NOMO-1 (cell line): ENCODE data around the gene PPARD.

Source experiments
- DNase-seq, 2 experiments: peaks; one replicate each; lab custom pipeline; 2025; ENCODE audit not compliant: unreplicated experiment in 2 of 2; lab: John Stamatoyannopoulos, UW

PPARD gene

DNA sequence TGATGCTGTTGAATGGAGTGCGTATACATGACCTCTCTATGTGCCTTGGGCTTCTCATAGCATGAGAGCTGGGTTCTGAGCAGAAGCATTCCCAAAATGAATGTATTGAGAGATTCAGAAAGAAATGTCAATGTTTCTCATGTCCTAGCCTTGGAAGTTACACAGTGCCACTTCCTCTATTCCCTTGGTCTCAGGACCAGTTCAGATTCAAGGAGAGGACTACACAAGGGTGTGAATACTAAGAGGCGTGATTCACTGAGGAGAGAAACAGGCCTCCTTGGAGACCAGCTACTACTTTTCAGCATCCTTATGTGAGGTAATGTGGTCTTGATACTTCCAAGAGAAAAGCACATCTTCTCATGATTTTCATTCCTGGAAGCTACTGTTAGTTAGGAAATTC, 10.4 kb downstream of the PPARD start:
- no peak for DNase-seq

DNA sequence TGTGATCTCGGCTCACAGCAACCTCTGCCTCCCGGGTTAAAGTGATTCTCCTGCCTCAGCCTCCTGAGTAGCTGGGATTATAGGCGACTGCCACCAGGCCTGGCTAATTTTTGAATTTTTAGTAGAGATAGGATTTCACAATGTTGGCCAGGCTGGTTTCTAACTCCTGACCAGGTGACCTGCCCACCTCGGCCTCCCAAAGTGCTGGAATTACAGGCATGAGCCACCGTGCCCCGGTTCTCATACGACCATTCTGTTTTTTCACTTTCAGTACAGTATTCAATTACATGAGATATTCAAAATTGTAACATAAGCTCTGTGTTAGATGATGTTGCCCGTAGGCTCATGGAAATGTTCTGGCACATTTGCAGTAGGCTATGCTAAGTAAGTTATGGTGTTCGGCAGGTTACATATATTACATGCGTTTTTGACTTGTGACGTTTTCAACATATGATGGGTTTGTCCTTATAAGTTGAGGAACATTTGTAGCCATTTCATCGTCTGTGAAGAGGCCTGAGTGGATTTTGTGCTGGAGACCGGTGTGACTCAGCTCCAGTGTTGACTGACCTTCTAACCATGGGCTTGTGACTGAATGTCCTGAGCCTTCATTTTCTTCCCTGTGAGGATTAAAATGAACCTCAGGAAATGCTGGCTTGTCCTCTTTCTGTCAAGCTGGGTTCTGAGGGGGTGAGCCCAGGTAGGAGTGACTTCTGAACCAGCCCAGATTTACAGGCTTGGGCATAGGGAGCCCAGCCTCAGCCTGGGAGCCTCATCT, 12.2 kb downstream of the PPARD start:
- DNase-seq, result no peak

DNA sequence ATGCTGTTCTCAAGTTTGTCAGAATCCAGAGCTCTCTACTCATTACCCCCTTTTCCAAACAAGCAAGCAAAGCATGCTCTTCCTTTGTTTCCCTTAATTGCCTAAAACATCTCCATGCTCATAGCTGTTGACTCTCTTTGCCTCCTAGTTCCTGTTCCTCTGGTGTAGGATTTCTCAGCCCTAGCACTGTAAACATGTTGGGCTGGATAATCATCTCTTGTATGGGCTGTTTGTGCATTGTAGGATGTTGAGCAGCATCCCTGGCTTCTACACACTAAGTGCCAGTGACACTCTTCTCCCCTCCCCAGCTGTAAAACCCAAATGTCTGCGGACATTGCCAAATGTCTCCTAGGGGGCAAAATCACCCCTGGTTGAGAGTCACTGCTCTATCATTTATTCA, 14.0 kb downstream of the PPARD start:
- DNase-seq, result no peak

DNA sequence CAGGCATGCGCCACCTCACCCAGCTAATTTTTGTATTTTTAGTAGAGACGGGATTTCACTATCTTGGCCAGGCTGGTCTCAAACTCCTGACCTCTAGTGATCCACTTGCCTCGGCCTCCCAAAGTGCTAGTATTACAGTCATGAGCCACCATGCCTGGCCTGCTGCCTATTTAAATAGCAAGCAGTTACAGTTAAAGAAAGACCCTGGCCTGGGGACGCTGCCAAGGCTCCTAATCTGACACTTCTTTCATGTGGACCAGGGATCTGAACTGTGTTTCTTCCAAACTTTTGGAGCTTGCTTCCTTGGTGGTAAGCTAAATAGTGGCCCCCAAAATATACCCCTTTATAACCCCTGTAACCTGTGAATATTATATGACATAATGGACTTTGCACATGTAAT, 15.3 kb downstream of the PPARD start:
- DNase-seq, result no peak

DNA sequence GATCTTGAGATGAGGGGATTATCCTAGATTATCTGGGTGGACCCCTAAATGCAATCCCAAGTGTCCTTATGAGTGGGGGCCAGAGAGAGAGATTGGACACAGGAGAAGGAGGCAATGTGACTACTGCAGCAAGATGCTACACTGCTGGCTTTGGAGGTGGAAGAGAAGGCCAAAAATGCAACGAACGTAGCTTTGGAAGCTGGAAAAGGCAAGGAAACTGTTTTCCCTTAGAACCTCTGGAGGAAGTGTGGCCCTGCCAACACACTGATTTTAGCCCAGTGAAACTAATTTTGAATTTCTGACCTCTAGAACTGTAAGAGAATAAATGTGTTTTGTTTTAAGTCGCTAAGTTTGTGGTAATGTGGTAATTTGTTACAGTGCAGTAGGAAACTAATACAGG, 15.7 kb downstream of the PPARD start:
- DNase-seq, result no peak

DNA sequence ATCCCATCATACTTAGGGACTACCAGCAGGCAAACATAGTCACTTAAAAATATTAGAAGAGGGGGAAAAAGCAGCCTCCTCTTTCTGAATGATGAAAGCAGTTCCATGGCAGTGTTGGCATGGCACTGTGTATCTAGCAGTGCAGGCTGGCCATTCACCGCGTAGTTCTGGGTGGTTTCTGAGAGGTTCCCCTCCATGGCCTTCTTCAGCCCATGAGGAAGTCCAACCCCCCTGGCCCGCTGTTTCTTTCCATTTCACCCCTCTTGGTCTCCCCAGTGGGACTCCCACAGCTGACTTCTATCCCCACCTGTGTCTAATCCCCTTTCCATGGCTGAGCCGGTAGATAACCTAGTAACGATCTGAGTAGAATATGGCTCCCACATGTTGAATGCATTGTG, 17.0 kb downstream of the PPARD start:
- DNase-seq, result no peak

DNA sequence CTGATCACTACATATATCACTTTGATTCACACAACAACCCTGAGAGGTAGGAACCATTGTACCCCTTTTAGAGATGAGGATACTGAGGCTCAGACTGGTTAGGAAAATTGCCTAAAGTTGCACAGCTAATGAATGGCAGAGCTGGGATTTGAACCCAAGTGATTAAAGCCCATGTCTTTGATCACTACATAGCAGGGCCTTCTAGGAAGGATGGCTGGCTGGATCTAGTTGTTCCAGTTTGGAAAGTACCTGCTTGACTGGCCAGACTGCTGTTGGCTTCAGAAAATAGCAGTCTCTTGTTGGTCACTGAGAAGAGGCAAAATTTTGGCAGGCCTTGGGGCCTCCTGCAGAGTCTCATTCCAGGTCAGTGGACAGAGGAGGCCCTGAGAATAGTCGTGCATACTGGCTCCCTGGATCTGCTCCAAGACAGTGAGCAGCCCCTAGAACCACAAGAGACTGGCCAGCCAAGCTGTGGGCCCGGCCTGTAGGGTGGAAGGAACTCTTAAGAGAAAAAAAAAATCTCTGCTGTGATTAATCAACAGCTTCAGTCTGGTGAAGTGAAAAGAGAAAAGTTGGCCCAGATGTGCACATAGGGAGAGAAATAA, 17.5 kb downstream of the PPARD start:
- DNase-seq, result no peak

DNA sequence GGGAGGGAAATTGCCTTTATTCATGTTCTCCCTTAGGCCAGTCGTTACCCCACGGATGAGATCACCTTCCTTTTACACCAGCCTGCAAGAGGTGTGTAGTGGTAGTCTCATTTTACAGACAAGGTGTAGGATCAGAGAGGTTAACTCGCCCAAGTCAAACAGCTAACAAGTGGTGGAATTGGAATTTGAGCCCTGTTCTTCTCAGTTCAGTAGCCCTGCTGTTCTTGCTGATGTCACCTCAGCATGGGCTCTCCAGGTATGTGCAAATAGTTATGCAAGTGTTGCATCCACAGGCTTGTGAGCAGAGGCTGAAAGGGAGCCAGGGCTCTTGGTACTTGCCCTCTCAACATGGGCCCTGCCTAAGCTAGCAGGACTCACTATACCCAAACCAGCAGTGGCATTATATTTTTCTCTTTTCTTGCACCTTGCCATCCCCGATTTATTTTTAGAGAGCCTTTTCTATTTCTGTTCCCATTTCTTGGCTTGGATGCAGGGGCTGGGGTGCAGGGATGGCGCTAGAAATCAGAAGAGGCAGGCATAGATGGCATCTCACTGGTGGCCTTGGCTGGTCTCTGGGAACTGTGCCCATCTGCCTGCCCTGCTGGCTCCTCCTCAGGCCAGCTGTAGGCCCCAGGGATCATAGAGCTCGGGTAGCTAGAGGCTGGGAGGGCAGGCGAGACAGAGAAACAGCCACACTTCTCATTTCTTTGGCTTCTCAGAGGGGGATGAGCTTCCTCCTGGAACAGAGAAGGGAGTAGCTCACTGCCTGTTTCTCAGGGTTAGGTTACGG, 18.2 kb downstream of the PPARD start:
- no peak for DNase-seq

DNA sequence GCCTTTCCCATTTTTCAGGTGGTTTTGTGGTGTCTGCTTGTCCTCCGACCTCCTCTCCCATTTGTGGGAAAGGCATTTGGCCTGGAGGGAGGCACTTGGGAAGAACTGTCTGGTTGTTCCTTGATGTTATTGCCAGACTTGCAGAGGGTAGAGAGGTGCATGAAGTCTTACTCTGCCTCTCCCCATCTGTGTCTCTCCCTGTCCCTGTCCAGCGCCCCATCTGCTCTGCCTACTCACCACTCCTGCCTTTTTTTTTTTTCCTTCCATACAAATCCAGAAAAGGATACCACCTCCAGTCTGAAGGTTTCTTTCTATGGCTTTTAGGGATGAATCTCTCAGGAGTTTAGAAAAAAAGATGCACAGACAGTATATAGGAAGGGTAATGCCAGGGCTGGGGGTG, 19.8 kb downstream of the PPARD start:
- DNase-seq, result no peak

DNA sequence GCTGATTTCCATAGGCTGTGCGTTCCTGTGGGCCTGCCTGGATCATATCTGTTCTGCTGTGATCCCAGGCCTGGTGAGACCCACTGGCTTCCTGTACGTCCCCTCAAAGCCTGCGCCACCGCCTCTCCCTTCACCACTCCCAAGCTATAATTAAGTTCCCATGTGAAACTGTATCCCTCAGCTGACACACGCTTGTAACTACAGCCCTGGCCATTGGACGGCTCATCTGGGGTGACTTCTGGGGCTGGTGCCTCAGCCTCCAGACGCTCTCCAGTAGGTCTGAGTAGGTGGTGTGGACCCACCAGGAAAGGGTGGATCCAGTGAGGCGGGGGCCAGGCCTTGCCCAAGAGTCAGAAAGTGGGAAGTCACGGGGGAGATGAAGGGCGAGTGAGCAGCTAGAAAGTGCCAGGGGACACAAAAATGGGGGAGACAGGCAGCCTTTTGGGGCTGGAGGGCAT, 21.0 kb downstream of the PPARD start:
- DNase-seq, result peak; percentile 87 to 92

DNA sequence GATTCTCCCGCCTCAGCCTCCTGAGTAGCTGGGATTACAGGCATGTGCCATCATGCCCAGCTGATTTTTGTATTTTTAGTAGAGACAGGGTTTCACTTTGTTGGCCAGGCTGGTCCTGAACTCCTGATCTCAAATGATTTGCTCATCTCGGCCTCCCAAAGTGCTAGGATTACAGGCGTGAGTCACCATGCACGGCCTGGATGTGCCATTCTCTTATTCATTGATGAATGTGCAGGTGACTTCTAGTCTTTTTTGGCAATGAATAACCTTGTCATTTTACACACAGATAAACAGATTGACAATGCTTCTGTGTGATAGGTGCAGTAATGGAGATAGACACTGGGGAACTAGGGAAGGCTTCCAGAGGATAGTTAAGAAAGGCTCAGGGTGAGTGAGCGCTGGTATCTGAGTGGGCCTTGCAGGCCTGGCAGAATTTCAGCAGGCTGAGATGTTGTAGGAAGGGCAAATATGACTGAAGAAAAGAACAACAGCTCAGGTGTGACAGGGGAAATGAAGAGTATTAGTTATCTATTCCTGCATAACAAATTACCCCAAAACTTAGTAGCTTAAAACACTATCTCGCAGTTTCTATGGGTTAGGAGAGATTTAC, 23.3 kb downstream of the PPARD start:
- DNase-seq, result no peak

DNA sequence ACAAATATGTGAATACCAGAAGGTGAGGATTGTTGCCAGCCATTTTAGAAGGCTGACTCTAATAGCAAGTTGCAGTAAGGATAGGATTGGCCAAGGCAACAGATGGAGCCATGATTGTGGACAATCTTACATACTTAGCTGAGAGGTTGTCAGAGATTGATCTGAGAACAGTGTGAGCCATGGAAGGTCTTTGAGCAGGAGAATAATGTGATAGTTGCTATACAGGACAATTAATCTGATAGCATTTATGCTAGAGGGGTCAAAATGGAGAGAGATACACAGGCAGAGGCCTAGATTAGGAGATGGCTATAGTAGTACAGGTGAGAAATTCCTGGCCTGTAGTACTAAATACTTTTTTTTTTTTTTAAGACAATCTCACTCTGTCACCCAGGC, 23.8 kb downstream of the PPARD start:
- no peak for DNase-seq

DNA sequence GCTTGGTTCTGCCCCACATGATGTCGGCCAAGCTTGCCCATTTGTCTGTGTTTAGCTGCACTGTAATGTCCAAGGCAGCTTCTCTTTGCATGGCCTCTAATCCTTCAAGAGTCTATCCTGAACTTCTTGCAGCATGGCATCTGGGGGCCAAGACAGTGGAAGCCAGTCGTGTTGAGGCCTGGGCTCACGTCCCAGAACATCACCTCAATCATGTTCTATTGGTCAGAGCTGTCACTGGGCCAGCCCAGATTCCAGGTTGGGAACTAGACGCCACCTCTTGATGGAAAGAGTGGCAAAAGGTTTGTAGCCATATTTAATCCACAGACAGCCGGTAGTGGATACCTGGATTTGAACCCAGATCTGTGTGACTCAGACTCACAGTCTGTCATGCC, 25.3 kb downstream of the PPARD start:
- DNase-seq, result no peak

DNA sequence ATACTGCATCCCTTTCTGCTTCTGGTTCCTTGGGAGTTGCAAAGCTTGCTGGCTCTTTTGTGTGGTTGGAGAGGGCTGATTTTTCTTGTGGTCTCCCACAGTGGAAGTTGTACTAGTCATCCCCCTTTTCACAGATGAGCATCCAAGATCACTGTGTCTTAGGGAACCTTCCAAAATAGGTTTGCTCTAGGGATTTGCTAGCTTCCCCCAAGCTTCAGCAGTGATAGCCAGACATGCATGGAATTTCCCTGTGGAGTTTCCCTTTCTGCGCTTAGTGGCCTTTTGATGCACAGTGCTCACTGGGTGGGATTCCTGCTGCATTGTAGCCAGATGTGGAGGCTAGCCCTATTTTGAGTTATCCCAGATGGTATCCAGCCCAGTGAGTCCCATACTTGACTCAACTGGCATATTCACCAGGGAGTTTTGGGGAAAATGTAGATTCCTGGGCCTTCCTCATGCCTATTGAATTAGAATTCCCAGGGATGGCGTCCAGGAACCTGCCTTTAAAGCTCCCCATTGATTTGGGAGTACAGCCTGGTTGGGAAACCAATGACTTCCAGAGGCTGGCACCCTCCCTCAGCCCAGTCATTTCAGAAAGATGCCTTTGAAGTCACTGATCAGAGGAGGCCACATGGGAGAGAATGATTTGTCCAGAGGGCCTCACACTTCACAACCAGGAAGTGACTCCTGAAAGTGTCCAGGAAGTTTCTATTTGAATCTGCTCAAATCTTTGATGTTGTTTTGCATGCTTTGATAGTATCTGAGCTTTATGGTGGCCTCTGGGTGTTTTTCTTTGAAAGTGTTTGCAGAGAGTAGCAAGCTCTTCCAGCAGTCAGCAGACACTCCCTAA, 25.9 kb downstream of the PPARD start:
- DNase-seq, result no peak

DNA sequence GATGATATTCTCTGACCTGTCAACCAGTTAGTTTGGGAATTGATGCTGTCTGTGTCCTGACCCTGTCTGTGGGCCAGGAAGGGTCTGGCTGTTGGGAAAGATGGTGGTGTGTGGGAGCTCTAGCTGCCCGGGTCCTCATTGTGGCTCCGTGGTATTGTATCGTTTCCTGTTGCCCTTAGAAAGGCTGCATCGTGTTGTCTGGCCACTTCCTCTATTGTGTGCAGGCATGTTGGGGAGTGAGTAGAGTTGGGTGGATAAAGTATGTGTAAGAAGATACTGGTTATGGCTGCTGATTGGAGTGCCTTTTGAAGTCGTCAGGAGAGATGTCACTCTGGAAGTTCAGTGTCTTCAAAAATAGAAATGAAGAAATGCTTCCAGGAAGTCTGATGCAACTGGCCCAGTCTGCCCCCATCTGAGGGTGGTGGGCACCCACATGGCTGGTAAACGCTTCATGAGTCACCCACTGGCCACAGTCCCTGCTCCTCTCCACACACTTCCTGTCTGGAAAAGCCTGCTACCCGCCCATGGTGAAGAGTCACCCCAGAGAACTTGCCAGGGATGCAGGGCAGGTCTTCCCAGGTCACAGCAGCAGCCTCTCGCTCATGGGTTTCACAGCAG, 27.9 kb downstream of the PPARD start:
- peak; percentile 90 to 98 for DNase-seq

DNA sequence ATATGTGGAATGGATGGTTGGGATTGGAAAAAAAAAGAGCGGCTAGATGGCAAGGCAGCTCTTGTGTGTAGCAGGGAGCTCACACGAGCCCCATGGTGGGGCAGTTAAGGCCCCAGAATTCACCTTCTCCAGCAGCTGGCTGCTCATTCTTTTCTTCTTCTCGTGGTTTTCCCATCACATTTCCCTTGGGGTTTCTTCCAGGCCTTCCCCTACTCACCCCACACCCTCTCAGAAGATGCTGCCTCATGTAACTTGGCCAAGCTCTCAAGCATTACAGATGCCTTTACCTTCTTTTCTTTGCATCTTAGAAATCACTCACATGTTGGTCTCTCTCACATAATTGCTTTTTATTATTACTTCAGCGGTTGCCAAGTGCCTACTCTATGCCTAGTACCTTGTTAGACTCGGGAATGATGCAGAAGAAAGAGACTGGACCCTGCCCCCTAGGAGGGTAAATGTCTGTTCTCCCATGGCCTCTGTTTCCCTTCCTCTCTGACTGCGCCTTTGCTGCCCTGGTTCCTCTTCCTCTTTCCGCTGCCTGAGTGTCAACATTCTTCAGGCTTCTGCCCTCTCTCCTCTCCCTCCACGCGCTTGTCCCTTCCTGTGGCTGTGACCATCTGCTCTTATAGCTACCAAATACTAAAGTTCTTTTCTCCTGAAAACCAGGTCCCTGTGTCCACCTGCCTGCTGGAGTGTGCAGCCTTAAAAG, 28.6 kb downstream of the PPARD start:
- peak; percentile 78 to 88 for DNase-seq

DNA sequence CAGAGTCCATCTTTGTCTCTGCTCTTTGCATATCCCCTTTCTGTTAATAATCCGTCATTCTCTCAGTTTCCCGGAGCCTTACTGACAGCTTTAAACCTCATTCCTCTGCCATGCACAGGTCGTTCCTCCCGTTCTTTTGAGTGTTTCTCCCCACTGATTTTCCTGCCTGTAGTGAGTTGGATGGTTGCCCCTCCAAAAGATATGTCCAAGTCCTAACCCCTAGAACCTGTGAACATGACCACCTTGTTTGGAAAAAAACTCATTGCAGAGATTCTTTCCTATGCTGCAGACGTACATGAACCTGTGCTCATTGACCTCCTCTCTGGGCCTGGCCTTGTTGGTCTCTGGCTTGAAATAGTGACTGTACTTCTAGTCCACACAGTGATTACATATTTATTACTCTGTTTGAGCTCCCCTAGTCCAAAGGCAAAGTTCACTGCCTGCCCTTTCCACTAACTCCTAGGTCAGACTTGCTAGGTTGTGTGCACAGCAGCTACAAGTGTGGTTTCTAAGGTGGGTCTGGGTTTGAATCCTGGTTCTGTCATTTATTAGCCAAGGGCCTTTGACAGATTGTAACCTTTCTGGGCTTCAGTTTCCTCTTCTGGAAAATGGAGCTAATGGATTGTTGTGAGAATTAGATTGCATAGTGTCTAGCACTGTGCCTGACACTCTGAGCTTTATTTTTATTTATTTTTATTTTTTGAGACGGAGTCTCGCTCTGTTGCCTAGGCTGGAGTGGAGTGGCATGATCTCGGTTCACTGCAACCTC, 29.3 kb downstream of the PPARD start:
- DNase-seq, result no peak

DNA sequence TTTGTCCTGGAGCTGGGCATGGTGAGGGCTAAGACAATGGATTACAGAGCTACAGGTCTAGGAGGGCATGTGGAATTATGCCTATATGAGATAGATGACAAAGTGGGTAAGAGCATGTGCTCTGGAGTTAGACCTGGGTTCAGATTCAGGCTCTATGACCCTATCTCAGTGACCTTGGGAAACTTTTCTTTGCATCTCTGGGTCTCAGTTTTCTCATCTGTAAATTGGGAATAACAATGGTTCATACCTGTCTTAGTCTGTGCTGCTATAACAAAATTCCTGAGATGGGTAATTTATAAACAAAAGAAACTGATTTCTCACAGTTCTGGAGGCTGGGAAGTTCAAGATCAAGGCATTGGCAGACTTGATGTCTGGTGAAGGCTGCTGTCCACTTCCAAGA, 30.3 kb downstream of the PPARD start:
- DNase-seq, result no peak

DNA sequence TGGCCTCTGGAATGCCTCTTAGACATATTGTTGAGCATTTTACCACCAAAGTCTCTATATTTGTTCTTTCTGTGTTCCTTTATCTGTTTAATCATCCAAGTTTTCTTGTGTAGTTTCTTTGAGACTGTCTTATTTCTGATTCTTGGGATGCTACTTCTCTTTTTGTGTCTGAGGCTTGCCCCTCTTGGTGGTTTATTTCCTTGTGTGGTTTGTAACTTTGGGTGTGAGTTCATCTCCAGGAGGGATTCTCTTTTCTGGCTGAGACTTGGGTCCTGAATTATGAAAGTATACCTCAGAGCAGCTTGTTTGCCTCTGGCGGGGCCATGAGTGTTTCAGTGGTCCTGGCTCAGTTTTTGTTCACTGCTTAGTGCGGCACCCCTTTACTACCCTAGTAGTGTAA, 33.9 kb downstream of the PPARD start:
- peak; percentile 58 to 64 for DNase-seq
